GM19463 (cell line): ENCODE measurements around the gene ZSCAN21.

Experiments
- ATAC-seq: cut with Tn5 transposase; IDR thresholded peaks from one replicate; pipeline ENCODE4 v1.9.1; 2021; ENCODE audit warnings: mild to moderate bottlenecking, moderate library complexity; ENCODE audit not compliant: unreplicated experiment

Gene ZSCAN21

DNA sequence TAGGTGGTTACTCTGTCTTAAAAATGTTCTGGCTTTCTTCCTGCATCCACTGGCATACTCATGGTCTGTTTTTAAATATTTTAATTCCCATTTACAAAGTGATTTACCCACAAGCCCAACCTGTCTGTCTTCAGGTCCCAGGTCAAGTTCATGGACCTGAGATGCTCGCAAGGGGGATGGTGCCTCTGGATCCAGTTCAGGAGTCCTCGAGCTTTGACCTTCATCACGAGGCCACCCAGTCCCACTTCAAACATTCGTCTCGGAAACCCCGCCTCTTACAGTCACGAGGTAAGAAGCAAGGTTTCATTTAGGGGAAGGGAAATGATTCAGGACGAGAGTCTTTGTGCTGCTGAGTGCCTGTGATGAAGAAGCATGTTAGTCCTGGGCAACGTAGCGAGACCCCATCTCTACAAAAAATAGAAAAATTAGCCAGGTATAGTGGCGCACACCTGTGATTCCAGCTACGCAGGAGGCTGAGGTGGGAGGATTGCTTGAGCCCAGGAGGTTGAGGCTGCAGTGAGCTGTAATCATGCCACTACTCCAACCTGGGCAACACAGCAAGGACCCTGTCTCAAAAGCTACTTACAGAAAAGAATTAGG is 25.5 kb upstream of the ZSCAN21 start:
- no peak for ATAC-seq

DNA sequence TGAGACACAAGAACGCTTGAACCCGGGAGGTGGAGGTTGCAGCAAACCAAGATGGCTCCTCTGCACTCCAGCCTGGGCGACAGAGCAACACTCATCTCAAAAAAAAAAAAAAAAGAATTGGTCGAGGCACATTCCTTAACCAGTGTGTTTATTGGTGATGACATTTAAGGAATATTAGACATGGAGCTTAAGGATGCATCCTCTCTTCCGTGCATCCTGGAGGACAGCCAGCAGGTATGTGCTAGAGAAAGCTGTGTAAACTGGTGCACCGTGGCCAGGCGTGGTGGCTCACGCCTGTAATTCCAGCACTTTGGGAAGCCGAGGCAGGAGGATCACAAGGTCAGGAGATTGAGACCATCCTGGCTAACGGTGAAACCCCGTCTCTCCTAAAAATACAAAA is 22.4 kb upstream of the ZSCAN21 start:
- ATAC-seq, result no peak

DNA sequence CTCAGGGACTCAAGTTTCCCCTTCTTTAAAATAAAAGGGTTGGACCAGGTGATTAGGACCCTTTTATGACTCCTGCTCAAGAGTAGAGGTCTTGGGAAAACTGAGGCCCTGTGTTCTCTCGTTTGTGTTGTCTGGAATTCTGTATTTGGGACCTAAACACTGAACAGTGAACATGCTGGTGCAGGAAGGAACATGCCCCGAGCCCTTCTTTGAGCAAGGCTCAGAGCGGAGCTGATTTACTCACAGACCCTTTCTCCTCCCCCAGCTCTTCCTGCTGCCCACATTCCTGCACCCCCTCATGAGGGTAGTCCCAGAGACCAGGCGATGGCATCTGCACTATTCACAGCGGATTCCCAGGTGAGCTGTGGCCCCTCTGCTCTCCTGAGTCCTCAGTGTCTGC is 20.0 kb upstream of the ZSCAN21 start:
- no peak for ATAC-seq

DNA sequence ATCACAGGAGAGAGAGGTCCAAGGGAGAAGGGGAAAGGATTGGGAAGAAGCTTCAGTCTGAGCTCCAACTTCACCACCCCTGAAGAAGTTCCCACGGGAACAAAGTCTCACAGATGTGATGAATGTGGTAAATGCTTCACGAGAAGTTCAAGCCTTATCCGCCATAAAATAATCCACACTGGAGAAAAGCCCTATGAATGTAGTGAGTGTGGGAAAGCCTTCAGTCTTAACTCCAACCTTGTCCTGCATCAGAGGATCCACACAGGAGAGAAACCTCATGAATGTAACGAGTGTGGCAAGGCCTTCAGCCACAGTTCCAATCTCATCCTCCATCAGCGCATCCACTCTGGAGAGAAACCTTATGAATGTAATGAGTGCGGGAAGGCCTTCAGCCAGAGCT is 16.0 kb upstream of the ZSCAN21 start:
- no peak for ATAC-seq

DNA sequence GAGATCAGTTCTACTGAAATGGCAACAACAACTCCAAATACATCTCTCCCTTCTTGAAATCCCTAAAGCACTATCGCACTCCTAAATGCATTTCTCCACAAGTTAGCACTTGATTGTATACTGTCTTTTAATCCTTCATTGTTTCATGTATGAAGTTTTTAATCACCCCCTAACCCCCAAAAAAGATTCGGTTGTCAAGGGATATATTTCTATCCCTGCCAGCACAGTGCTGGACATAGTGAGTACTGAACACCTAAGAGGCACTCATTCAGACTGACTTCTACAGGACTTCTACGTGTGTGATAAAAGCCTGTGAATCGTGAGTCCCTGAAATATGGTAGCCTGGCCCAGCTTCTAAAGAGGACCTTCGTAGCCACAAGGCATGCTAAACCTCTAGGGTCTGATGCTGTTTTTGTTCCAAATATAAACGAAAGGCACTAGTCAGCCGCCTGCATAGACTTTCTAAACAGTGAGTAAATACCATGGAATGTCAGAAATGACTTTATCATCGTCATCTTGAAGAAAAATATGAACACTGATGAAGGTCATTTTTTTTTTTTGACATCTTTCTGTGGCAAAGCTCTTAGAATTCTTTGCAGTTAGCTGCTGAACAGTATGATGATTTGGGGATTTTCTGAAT is 14.6 kb upstream of the ZSCAN21 start:
- ATAC-seq, result no peak

DNA sequence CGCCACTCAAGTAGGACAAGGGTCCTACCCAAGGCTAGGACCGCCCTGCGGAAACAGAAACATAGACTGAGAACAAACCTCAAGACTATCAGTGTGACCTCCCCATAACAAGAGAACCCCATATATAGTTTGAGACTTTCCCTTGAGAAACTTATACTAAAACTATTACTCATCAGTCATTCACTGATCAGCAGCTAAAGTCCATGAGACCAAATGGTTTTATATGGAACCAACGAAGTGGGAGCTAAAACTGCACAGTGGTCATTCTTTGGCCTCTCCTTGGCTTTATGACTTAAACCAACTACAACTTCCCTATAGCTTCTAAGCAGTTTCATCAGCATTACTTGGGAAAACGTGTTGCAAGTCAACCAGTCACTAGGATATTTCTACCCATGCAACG is 13.7 kb upstream of the ZSCAN21 start:
- no peak for ATAC-seq

DNA sequence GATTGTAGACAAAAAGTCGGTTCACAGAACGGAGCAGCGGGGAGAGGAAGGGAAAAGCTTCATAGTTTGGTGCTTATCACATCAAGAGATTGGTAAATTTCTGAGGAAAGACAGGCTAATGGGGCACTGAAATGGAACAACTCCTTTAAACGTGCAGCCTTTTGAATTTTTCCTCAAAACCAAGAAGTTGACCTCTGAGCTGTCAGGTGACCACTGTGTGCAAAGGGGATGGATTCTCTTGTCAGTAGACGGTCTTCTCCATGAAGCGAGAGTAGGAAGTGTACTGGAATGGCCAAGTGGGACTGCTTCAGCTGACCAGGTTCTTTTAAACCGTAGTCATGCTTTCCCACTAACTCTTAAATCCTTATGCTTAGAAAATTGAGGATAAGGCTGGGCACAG is 11.2 kb upstream of the ZSCAN21 start:
- no peak for ATAC-seq

DNA sequence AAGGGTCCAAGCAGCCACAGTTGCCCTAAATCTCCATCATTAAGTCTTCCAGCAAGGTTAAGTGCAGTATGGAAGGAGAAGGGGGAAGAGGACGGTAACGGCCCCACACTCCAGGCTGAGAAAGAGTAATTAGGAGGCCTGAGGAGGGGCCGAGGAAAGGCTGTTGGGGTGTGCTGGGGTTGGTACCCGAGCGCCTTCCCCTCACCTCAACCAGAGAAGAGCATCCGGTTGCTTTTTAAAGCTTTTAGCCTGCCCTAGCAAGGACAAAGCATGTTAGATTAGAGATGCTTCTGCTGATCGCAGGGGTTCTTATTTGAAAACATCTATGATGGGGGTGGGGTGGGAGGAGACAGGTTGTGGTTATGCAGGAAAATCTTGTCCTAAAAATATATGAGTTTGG is 9.0 kb upstream of the ZSCAN21 start:
- no peak for ATAC-seq

DNA sequence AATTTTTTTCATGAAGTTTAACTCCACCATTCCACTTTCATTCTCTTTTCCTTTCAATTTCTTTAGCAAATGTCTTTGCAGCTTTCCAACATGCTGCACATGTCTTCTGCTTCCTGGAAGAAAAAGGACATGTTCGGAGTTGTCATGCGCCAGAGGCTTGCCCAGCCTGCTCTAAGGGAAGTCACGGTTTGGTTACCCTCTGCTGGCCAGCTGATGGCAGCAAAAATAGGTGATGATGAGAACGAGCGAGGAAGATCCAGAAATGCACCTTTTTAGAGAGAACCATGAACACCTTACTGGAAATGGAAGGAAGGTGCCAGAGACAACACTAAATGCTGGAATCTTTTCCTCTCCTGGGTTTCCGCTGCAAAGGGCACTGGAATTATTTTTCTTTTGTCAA is 4.9 kb upstream of the ZSCAN21 start:
- ATAC-seq, result no peak

DNA sequence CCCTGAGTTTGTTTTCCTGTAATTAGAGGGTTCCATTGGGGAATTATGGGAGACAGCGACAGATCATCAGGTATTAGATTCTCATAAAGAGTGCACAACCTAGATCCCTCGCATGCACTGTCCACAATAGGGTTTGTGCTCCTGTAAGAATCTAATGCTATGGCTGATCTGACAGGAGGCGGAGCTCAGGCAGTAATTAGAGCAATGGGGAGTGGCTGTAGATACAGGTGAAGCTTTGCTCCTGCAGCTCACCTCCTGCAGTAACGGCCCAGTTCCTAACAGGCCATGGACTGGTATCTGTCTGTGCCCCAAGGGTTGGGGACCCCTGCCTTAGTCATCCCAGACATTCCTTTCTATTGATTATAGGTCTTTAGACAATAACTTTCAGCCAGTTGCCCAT is 894 bp upstream of the ZSCAN21 start:
- no peak for ATAC-seq

DNA sequence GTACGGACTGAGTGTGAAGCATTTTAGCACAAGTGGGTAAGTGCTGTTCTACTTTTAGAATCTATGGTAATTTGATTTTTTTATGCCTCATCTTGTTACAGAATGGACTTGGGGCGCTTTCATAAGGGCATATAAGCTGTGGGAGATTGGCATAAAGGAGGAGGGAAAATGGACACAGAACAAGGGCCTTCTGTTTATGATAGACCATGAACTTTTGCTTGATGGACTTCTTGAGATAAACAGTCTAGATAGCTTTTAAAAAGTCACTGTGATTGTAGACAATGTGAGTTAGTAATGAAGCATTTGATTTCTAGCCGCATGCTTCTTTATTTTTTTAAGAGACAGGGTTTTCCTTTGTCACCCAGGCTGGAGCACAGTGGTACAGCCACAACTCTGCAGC is 2.0 kb downstream of the ZSCAN21 start:
- ATAC-seq, result no peak

DNA sequence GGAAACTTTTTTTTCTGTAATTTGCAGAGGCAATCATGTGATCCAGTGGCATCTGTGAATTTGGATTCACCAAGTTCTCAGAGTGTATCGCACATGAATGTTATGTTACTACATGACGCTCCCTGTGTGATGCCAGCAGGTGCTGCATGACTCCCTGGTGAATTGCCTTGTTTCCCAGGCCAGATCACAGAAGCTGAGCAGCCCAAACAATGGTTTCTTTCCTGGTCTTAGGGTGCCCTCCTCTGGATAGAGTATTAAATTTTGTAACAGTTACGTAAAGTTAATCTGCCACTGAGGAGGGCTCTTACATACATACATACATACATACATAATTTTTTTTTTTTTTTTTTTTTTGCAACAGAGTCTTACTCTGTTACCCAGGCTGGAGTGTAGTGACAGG is 3.6 kb downstream of the ZSCAN21 start:
- ATAC-seq, result no peak

DNA sequence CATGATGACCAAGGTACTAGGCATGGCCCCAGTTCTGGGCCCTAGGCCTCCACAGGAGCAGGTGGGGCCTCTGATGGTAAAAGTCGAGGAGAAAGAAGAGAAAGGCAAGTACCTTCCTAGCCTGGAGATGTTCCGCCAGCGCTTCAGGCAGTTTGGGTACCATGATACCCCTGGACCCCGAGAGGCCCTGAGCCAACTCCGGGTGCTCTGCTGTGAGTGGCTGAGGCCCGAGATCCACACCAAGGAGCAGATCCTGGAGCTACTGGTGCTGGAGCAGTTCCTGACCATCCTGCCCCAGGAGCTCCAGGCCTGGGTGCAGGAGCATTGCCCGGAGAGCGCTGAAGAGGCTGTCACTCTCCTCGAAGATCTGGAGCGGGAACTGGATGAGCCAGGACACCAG is 7.4 kb downstream of the ZSCAN21 start:
- no peak for ATAC-seq

DNA sequence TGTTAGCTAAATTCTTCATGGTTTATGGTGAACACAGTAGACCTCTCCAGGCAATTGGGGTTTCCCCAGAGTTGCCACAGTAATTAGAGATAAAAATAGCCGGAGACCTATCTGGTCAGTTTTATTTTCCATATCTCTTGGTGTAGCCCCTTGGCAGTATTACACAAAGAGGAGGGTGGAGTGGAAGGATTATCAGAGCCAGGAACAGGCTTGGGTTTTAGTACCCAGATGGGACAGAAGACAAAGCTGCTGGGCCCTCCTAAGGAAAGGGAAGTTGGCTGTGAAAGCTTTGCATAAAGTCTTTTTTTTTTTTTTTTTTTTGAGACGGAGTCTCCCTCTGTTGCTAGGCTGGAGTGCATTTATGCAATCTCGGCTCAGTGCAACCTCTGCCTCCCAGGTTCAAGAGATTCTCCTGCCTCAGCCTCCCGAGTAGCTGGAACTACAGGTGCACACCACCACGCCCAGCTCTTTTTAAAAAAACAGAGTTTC is 9.7 kb downstream of the ZSCAN21 start:
- no peak for ATAC-seq

DNA sequence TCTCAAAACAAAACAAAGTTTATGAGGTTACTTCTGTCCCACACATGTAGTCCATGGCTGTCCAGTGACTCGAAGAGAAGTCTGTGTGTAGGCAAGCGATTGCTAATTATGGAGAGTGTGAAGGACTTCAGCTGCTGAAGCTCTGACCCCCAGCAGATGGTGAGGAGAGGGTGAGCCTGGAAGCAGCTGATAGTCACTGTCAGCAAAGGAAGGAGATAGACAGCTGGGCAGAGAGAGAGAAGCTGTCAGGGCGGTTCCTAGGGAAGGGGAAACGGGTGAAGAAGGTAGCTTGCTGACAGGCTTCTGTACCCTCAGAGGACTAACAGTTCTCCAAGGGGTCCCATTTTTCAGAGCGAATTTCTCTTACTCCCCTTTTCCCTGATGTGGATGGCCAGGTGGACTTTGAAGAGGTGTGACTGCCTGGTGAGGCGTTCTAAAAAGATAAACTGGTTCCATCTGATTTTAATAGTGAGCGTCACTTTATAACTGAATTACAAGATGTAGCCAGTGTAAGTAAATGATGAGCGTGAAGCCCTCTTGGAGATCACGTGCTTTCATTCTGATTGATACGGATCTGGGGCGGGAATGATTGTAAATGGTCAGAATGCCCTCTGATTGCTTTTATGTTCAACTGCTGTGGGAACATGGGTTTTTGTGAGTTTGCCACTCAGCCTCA is 12.1 kb downstream of the ZSCAN21 start:
- ATAC-seq, result no peak

DNA sequence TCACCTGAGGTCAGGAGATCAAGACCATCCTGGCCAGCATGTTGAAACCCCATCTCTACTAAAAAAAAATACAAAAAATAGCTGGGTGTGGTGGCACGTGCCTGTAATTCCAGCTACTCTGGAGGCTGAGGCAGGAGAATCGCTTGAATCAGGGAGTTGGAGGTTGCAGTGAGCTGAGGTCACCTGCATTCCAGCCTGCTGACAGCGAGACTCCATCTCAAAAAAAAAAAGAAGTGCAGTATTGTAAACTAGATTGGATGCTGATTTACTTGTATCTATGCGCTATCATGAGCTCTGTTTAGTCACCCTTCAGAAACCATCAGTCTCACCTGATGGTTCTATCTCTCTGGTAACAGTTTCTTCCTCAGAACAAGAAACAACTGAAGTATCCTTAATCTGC is 13.8 kb downstream of the ZSCAN21 start:
- ATAC-seq, result no peak

DNA sequence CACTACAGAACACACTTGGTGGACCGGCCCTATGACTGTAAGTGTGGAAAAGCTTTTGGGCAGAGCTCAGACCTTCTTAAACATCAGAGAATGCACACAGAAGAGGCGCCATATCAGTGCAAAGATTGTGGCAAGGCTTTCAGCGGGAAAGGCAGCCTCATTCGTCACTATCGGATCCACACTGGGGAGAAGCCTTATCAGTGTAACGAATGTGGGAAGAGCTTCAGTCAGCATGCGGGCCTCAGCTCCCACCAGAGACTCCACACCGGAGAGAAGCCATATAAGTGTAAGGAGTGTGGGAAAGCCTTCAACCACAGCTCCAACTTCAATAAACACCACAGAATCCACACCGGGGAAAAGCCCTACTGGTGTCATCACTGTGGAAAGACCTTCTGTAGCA is 14.6 kb downstream of the ZSCAN21 start:
- no peak for ATAC-seq

DNA sequence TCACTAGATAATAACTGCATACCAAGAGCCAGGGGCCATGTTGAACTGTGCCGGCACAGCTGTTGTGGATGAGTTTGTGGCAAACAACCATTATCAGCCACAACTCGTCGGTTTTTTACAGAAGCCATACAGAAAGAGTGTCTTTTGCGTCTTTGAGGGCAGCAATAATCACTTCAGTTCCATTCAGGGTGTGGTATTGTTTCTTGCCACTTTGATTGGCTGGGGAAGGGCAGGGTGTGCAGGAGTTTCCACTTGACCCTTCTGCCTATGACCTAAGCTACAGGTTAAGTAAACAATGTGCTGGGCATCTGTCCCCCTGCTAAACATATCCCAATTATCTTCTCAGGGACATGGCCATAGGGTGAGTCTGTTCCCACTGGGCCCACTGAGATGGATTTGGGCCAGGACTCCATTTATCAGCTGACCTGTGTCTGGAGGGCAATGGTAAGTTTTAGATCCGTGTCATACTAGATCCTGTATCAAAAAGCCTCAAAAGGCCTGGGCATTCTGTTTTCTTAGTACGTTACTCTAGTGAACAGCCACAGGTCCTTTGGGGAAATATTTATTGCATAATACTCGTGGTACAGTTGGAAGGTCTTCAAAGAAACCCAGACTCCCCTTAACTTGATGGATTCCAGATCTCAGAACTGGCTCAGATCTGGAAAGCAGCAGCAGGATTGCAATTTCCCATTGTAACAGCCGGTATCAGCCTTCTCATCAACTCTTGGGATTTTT is 16.0 kb downstream of the ZSCAN21 start:
- ATAC-seq, result no peak

DNA sequence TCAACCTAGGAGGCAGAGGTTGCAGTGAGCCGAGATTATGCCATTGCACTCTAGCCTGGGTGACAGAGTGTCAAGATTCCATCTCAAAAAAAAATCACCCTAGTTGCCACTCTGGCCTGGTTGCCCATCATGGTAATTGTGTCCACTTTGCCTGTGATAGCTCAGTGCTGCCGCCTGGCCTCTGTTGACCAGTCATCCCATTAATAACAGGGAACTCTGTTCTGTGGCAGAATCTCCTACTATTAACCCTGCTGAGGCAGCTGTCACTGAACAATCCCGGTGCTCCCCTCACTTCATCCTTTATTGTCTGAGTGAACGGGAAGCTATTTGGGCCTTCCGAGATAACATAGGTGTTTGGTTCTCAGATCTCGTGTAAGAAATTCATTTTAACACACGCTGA is 17.4 kb downstream of the ZSCAN21 start:
- ATAC-seq, result no peak

DNA sequence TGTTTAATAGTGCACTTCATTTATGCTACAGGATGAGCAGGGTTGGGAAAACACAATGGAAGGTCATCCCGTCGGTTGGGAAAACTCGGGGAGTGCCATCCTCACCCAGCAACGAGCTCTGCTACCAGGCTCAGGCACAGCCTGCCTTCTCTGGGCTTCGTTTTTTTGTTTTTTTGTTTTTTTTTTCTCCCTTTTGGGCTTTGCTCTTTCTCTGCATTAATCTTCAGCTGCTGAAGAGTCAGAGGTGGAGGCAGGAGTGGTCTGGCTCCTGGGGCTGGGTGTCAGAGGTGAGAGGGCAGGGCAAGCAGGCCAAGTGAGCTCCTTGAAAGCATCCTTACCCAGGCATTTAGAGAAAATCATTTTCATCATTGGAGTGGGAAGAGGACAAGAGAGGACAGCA is 20.4 kb downstream of the ZSCAN21 start:
- no peak for ATAC-seq

DNA sequence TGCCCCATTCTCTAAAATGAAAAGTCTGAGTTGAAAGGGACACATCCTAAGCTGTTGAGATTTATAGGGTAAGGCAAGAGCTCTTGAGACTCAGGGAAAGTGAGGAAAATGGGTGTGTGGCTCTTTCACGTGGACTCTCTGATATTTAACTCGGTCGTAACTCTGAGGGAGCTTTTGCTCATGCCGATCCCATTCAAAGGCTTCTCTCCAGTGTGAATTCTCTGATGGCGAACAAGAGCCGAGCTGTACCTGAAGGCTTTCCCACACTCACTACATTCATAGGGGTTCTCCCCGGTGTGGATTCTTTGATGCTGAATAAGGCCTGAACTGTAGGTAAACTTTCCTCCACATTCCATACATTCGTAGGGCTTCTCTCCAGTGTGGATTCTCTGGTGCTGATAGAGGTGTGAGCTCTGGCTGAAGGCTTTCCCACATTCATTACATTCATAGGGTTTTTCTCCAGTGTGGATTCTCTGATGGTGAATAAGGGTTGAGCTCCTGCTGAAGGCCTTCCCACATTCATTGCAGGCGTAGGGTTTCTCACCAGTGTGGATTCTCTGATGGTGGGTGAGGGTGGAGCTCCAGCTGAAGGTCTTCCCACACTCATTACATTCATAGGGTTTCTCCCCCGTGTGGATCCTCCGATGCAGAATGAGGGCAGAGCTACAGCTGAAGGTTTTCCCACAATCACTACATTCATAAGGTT is 21.6 kb downstream of the ZSCAN21 start:
- ATAC-seq, result no peak
